ENCODE measurements around the gene CTSA. TPM values are rescaled to one million over a fixed set of nuclear protein-coding genes. Genes with fewer than 3 reads are reported as not detected.
"Not testable (repeated sequence)": the region's sequence is repeated elsewhere in the genome, so short reads cannot be mapped to it uniquely, and the experiment has no call there.

Gene CTSA
- total RNA-seq, 1 experiment from 2014 or later = 123 TPM

DNA sequence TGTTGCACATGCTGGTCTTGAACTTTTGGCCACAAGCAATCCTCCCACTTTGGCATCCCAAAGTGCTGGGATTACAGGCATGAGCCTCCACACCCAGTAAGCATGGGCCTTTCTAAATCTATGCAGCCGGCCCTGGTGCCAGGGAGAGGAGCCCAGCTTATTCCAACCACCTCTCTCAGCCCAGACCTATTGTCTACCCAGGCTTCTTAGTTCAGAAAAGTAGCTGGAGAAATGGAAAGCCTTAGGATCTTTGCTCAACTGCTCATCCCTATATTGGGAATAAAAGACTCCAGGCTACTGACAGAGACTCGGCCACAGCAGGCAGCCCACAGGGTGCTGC lies 35.6 kb downstream of the CTSA start:
- CTCF ChIA-PET = no interaction called here

DNA sequence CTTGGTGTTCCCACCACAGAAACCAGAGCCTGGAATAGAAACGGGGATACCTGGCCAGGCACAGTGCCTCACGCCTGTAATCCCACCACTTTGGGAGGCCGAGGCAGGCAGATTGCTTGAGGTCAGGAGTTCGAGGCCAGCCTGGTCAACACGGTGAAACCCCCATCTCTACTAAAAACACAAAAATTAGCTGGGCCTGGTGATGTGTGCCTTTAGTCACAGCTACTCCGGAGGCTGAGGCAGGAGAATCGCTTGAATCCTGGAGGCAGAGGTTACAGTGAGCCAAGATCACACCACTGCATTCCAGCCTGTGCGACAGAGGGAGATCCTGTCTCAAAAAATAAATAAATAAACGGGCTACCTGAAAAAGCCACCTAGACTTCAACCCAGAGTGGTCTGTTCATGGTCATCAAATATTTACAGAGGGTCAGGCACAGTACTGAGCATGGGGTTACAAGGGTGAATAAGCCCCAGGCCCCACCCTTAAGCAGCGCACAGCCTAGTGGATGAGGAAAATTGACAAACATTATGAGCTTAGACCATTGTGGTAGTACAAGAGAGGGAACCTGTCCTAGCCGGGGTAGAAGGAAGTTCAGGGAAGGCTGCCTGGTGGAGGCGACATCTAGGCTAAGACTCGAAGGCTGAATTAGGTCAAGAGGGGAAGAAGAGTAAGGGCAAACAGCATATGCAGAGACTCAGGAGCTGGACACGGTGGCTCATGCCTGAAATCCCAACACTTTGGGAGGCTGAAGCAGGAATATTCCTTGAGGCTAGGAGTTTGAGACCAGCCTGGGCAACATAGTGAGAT lies 36.1 kb downstream of the CTSA start:
- POLR2A ChIA-PET (ENCODE audit: unreplicated experiment) = interaction anchor here (0.5 kb wide), 1 partner anchor 12 kb away, joined by 3 read pairs; no protein-coding TSS in a partner anchor
- Histone ChIP-seq H3K4me2 (no peak overlapping the region), H3K4me1 (replicated peaks; ENCODE audit: insufficient read depth) (no peaks in the 10 kb centered on the region), H4K20me1 (ENCODE audit: insufficient read depth) (peaks cover 16% of the 10 kb centered on the region; the same call in 1 of the 2 replicates), H3K36me3 (ENCODE audit: low read depth) (no peaks in the 10 kb centered on the region), H2AFZ (no peak overlapping the region), H3K4me3 (no peak overlapping the region), H3K27ac (no peak overlapping the region), H3F3A (ENCODE audit: insufficient read depth, low read depth) (peaks cover 22% of the 10 kb centered on the region), H3K9me2 (ENCODE audit: insufficient read depth) (no peaks in the 10 kb centered on the region), H3K9me3 (ENCODE audit: insufficient read depth, low read depth) (no peaks in the 10 kb centered on the region), H3K79me2 (ENCODE audit: low read depth) (peaks cover 3% of the 10 kb centered on the region; the same call in 1 of the 2 replicates), H3K27me3 (ENCODE audit: insufficient read depth, low read depth) (no peaks in the 10 kb centered on the region)
- BruUV-seq (replicated peaks) = no TSS peak
- DNase-seq = no peak
- CTCF ChIA-PET = interaction anchor here (0.7 kb wide), 1 partner anchor 138 kb away, joined by 3 read pairs; no protein-coding TSS in a partner anchor
- TF ChIP-seq, protein P1, sequence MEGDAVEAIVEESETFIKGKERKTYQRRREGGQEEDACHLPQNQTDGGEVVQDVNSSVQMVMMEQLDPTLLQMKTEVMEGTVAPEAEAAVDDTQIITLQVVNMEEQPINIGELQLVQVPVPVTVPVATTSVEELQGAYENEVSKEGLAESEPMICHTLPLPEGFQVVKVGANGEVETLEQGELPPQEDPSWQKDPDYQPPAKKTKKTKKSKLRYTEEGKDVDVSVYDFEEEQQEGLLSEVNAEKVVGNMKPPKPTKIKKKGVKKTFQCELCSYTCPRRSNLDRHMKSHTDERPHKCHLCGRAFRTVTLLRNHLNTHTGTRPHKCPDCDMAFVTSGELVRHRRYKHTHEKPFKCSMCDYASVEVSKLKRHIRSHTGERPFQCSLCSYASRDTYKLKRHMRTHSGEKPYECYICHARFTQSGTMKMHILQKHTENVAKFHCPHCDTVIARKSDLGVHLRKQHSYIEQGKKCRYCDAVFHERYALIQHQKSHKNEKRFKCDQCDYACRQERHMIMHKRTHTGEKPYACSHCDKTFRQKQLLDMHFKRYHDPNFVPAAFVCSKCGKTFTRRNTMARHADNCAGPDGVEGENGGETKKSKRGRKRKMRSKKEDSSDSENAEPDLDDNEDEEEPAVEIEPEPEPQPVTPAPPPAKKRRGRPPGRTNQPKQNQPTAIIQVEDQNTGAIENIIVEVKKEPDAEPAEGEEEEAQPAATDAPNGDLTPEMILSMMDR (conservative IDR thresholded peaks at IDR 0.05) = no peak
- no peak for TF ChIP-seq EZH2 (IDR thresholded peaks at IDR 0.05; ENCODE audit: low read depth)
- intact Hi-C loops (cut with micrococcal nuclease; ENCODE audit: unreplicated experiment) = no loop called here

More for the DNA sequence above, 35.6 kb downstream of the CTSA start:
- no peaks in the 10 kb centered on the region for H3K79me2 ChIP-seq (ENCODE audit: low read depth)
- no peak for DNase-seq
- no peaks in the 10 kb centered on the region for H3K9me2 ChIP-seq (ENCODE audit: insufficient read depth)
- peaks cover 22% of the 10 kb centered on the region for H3F3A ChIP-seq (ENCODE audit: insufficient read depth, low read depth)
- TF ChIP-seq EZH2 (IDR thresholded peaks at IDR 0.05; ENCODE audit: low read depth) = no peak
- TF ChIP-seq, protein P1 (conservative IDR thresholded peaks at IDR 0.05) = no peak
- H3K27ac ChIP-seq = no peak overlapping the region
- no peak overlapping the region for H2AFZ ChIP-seq
- BruUV-seq (replicated peaks) = no TSS peak
- H3K9me3 ChIP-seq (ENCODE audit: insufficient read depth, low read depth) = no peaks in the 10 kb centered on the region
- H3K36me3 ChIP-seq (ENCODE audit: low read depth) = no peaks in the 10 kb centered on the region
- intact Hi-C loops (cut with micrococcal nuclease; ENCODE audit: unreplicated experiment) = no loop called here
- H3K27me3 ChIP-seq (ENCODE audit: insufficient read depth, low read depth) = no peaks in the 10 kb centered on the region
- H3K4me1 ChIP-seq (replicated peaks; ENCODE audit: insufficient read depth) = no peaks in the 10 kb centered on the region
- H3K4me2 ChIP-seq = no peak overlapping the region
- no peak overlapping the region for H3K4me3 ChIP-seq
- POLR2A ChIA-PET (ENCODE audit: unreplicated experiment) = interaction anchor here (0.5 to 0.6 kb wide), 2 partner anchors 11 to 22 kb away, joined by 3 to 4 read pairs; no protein-coding TSS in a partner anchor
- H4K20me1 ChIP-seq (ENCODE audit: insufficient read depth) = peaks cover 10% of the 10 kb centered on the region; the same call in 1 of the 2 replicates

DNA sequence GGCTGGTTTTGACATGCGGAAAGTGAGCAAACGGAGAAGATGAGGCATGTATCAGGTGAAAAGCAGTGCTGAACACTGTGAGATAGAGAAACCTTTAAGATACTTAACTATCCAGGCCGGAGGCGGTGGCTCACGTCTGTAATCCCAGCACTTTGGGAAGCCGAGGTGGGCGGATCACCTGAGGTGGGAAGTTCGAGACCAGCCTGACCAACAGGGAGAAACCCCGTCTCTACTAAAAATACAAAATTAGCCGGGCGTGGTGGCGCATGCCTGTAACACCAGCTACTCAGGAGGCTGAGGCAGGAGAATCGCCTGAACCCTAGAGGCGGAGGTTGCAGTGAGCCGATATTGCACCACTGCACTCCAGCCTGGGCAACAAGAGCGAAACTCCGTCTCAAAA lies 40.5 kb downstream of the CTSA start:
- Histone ChIP-seq H3K79me2 (ENCODE audit: low read depth) (peaks cover 35% of the 10 kb centered on the region), H4K20me1 (ENCODE audit: insufficient read depth) (peaks cover 27% of the 10 kb centered on the region), H3K4me1 (replicated peaks; ENCODE audit: insufficient read depth) (peaks cover 11% of the 10 kb centered on the region), H3F3A (ENCODE audit: insufficient read depth, low read depth) (peaks cover 31% of the 10 kb centered on the region)
- BruUV-seq (replicated peaks); H2AFZ ChIP-seq; H3K27ac ChIP-seq; H3K4me2 ChIP-seq; H3K27me3 ChIP-seq (ENCODE audit: insufficient read depth, low read depth); H3K36me3 ChIP-seq (ENCODE audit: low read depth); H3K4me3 ChIP-seq; DNase-seq; H3K9me3 ChIP-seq (ENCODE audit: insufficient read depth, low read depth); CTCF ChIA-PET; intact Hi-C loops (cut with micrococcal nuclease; ENCODE audit: unreplicated experiment); H3K9me2 ChIP-seq (ENCODE audit: insufficient read depth): not testable (repeated sequence)
- POLR2A ChIA-PET (ENCODE audit: unreplicated experiment) = interaction anchor here (0.6 kb wide), 1 partner anchor 55 kb away, joined by 8 read pairs; no protein-coding TSS in a partner anchor

All from PC-9 (cell line).